K562 treated with DMSO at 1 percent for 48 hours (cell line): ENCODE results near the gene ACTR3. TPM values are rescaled to one million over a fixed set of nuclear protein-coding genes. Genes with fewer than 3 reads are reported as not detected.

ENCODE experiments used
- total RNA-seq: library from RNA; unstranded; fragments of 300-600 nt; gene quantifications from 2 replicates; pipeline ENCODE4 v1.2.3, GENCODE V29; 2022; ENCODE audit warnings: low replicate concordance; ENCODE audit errors: extremely low read depth

ACTR3 gene
- total RNA-seq: not detected in 2 replicates

GRCh38 chr2:113889471-113890252, at the start of gene ACTR3:
Gene ACTR3 (plus strand): TSS chr2:113890089. CDS start chr2:113890280, 191 bp downstream.

Other genes with a start within 250 kb of the ACTR3 start
- not detected in 2 replicates for gene SLC35F5, start 133.4 kb upstream of the ACTR3 start, total RNA-seq